ENCODE data around the gene PARVB.

- TF ChIP-seq CTCF (IDR thresholded peaks at IDR 0.05) (no peak), EP300 (IDR thresholded peaks at IDR 0.05) (no peak)
These were observed 106.1 kb downstream of the PARVB start for GRCh38 chr22:44130076-44130711.
